ENCODE measurements around the gene CYP2D6. TPM values are rescaled to one million over a fixed set of nuclear protein-coding genes. Genes with fewer than 3 reads are reported as not detected.

Gene CYP2D6
- total and polyA plus RNA-seq, 12 donors: 0.20 to 16.2 (median 0.54) TPM; not detected in 3

GRCh38 chr22:42077486-42078125 is 53.0 kb downstream of the CYP2D6 start:
- no peak for TF ChIP-seq POLR2A (IDR thresholded peaks at IDR 0.05)
- no peak for TF ChIP-seq CTCF (IDR thresholded peaks at IDR 0.05)
- no peak overlapping the region for H3K4me3 ChIP-seq
- WGBS, 4 donors: 60 to 92% (median 91%) methylated on average over 1 to 21 of the region's 21 CpGs
- DNase-seq: peak in 2 of 7 donors; percentile 33 to 57
- H3K27ac ChIP-seq: peak overlapping the region in 1 of 5 donors; percentile 99
- peaks cover 0 to 8% of the 10 kb centered on the region in 2 donors for H3K36me3 ChIP-seq (replicated peaks in 1 of 2)
- peaks cover 15 to 35% of the 10 kb centered on the region in 2 donors for H3K4me1 ChIP-seq (replicated peaks in 1 of 2)
- intact Hi-C loops (cut with DNase I): no loop called here
- H3K9me3 ChIP-seq (replicated peaks in 1 of 3): no peaks in the 10 kb centered on the region
- no peaks in the 10 kb centered on the region for H3K27me3 ChIP-seq

GRCh38 chr22:42076764-42077485 is 53.7 kb downstream of the CYP2D6 start:
- TF ChIP-seq POLR2A (IDR thresholded peaks at IDR 0.05) (no peak), CTCF (IDR thresholded peaks at IDR 0.05) (no peak)
- Histone ChIP-seq H3K27me3 (no peaks in the 10 kb centered on the region), H3K36me3 (replicated peaks in 1 of 2) (peaks cover 0 to 1% of the 10 kb centered on the region in 2 donors), H3K4me3 (no peak overlapping the region), H3K9me3 (replicated peaks in 1 of 3) (no peaks in the 10 kb centered on the region), H3K4me1 (replicated peaks in 1 of 2) (peaks cover 15 to 34% of the 10 kb centered on the region in 2 donors), H3K27ac (no peak overlapping the region)
- DNase-seq: peak in 2 of 7 donors; percentile 21 to 56
- 92 to 96% (median 93%) methylated on average over 10 to 20 of the region's 20 CpGs for WGBS, 4 donors
- intact Hi-C loops (cut with DNase I): no loop called here

Other genes starting within 250 kb of the CYP2D6 start
- 10 to 100 TPM in 8 of 9 donors, under 1 TPM in 1; 0.28 to 55.5 (median 20.1) TPM for gene SHISA8, start 215.7 kb downstream of the CYP2D6 start, total RNA-seq
- gene SHISA8, start 215.7 kb downstream of the CYP2D6 start, polyA plus RNA-seq: 10 to 100 TPM in 1 of 3 donors, 1 to 10 TPM in 2; 1.4 to 10.8 (median 5.1) TPM
- 1 to 10 TPM in 5 of 9 donors, under 1 TPM in 4; 0.33 to 3.2 (median 1.1) TPM for gene TNFRSF13C, start 204.0 kb downstream of the CYP2D6 start, total RNA-seq
- under 1 TPM; 0.24 to 0.35 (median 0.24) TPM for gene TNFRSF13C, start 204.0 kb downstream of the CYP2D6 start, polyA plus RNA-seq
- gene CENPM, start 183.7 kb downstream of the CYP2D6 start, total RNA-seq: 1 to 10 TPM in 7 of 9 donors, under 1 TPM in 1, not detected in 1; 0.88 to 9.2 (median 1.7) TPM
- 1 to 10 TPM in 2 of 3 donors, under 1 TPM in 1; 0.92 to 2.1 (median 1.4) TPM for gene CENPM, start 183.7 kb downstream of the CYP2D6 start, polyA plus RNA-seq
- 1 to 10 TPM in 4 of 9 donors, under 1 TPM in 3, not detected in 2; 0.14 to 4.7 (median 1.4) TPM for gene SEPTIN3, start 161.4 kb downstream of the CYP2D6 start, total RNA-seq
- 1 to 10 TPM; 1.5 to 7.4 (median 6.4) TPM for gene SEPTIN3, start 161.4 kb downstream of the CYP2D6 start, polyA plus RNA-seq
- 1 to 10 TPM in 3 of 9 donors, under 1 TPM in 5, not detected in 1; 0.35 to 2.0 (median 0.67) TPM for gene WBP2NL, start 132.0 kb downstream of the CYP2D6 start, total RNA-seq
- gene WBP2NL, start 132.0 kb downstream of the CYP2D6 start, polyA plus RNA-seq: 1 to 10 TPM in 1 of 3 donors, under 1 TPM in 2; 0.54 to 1.6 (median 0.62) TPM
- gene NAGA, start 60.0 kb downstream of the CYP2D6 start, total RNA-seq: 10 to 100 TPM; 17.5 to 54.0 (median 28.3) TPM
- 10 to 100 TPM in 2 of 3 donors, 1 to 10 TPM in 1; 7.4 to 18.1 (median 10.7) TPM for gene NAGA, start 60.0 kb downstream of the CYP2D6 start, polyA plus RNA-seq
- gene PHETA2, start 56.6 kb downstream of the CYP2D6 start, total RNA-seq: 10 to 100 TPM in 2 of 9 donors, 1 to 10 TPM in 7; 4.3 to 14.3 (median 8.3) TPM
- 1 to 10 TPM; 2.5 to 7.7 (median 6.3) TPM for gene PHETA2, start 56.6 kb downstream of the CYP2D6 start, polyA plus RNA-seq
- 100 to 1,000 TPM in 4 of 9 donors, 10 to 100 TPM in 4, 1 to 10 TPM in 1; 4.3 to 147 (median 32.4) TPM for gene SMDT1, start 51.1 kb downstream of the CYP2D6 start, total RNA-seq
- gene SMDT1, start 51.1 kb downstream of the CYP2D6 start, polyA plus RNA-seq: 100 to 1,000 TPM in 1 of 3 donors, 10 to 100 TPM in 2; 57.6 to 151 (median 67.4) TPM
- 100 to 1,000 TPM in 2 of 9 donors, 10 to 100 TPM in 7; 57.0 to 178 (median 75.2) TPM for gene NDUFA6, start 40.0 kb downstream of the CYP2D6 start, total RNA-seq
- gene NDUFA6, start 40.0 kb downstream of the CYP2D6 start, polyA plus RNA-seq: 100 to 1,000 TPM; 120 to 372 (median 150) TPM
- 10 to 100 TPM; 18.5 to 43.9 (median 28.3) TPM for gene TCF20, start 139.8 kb upstream of the CYP2D6 start, total RNA-seq
- gene TCF20, start 139.8 kb upstream of the CYP2D6 start, polyA plus RNA-seq: 10 to 100 TPM in 2 of 3 donors, 1 to 10 TPM in 1; 5.6 to 16.2 (median 11.9) TPM